ENCODE measurements around the gene CASP8. TPM values are rescaled to one million over a fixed set of nuclear protein-coding genes. Genes with fewer than 3 reads are reported as not detected.

Gene CASP8
- total and polyA plus RNA-seq, 9 of the 15 experiments (the other 6 are each of a cell fraction or from before 2014, with no cell fraction given), result 10.2 to 31.4 (median 19.4) TPM

GRCh38 chr2:201257956-201258665 lies 2.2 kb upstream of the CASP8 start (continued):
- TF ChIP-seq ID3 (CRISPR knock-in tag; IDR thresholded peaks at IDR 0.05) (no peak), ID3 (tag; IDR thresholded peaks at IDR 0.05) (peak; percentile 49; the same call in 1 of the 2 replicates), ZFP91 (CRISPR knock-in tag; IDR thresholded peaks at IDR 0.05) (peak; percentile 92), POLR2A (conservative IDR thresholded peaks at IDR 0.05) (peak; percentile 64), ETV5 (CRISPR knock-in tag; IDR thresholded peaks at IDR 0.05; ENCODE audit: low read depth) (no peak), CBX1 (IDR thresholded peaks at IDR 0.05; ENCODE audit: low read depth) (no peak), MYNN (IDR thresholded peaks at IDR 0.05) (no peak), MYNN (CRISPR knock-in tag; IDR thresholded peaks at IDR 0.05) (no peak), LCOR (CRISPR knock-in tag; IDR thresholded peaks at IDR 0.05) (0 out of 2 replicates have a peak, but pooled peaks have one; percentile 31), SAP30 (IDR thresholded peaks at IDR 0.05; ENCODE audit: borderline replicate concordance, insufficient read depth, low read depth, low read length, poor library complexity, severe bottlenecking) (peak; percentile 59), KAT2B (IDR thresholded peaks at IDR 0.05; ENCODE audit: low read depth, low read length) (no peak), ATF1 (CRISPR knock-in tag; IDR thresholded peaks at IDR 0.05) (no peak), ATF1 (tag; IDR thresholded peaks at IDR 0.05) (0 out of 2 replicates have a peak, but pooled peaks have one; percentile 24), SMARCE1 (IDR thresholded peaks at IDR 0.05) (peak; percentile 24; the same call in 1 of the 2 replicates), RBBP5 (IDR thresholded peaks at IDR 0.05; ENCODE audit: borderline replicate concordance, insufficient read depth, low read length, poor library complexity, severe bottlenecking) (peak; percentile 37), ZNF407 (IDR thresholded peaks at IDR 0.05; ENCODE audit: low read depth) (no peak)
